HCT116 (cell line): ENCODE results near the gene IPO5. TPM values are rescaled to one million over a fixed set of nuclear protein-coding genes. Genes with fewer than 3 reads are reported as not detected.

Source experiments
- ATAC-seq: fragments of 200-7000 bp; cut with Tn5 transposase; 2 replicates; pipeline ENCODE4 v1.9.1; 2020; ENCODE audit warnings: mild to moderate bottlenecking, moderate library complexity
- BruUV-seq: library from RNA; stranded (reverse); fragments of 400-500 nt; replicated peaks from 2 replicates; lab custom pipeline; 2021; lab: Mats Ljungman, UMichigan
- CTCF ChIA-PET: fragments of 300-600 bp; sonication (Branson Sonifier 250); formaldehyde crosslinking; loops from one replicate; lab custom pipeline; 2021; ENCODE audit warnings: antibody characterized with exemption; lab: Charles Lee
- POLR2A ChIA-PET: fragments of 300-600, 350-600 bp; sonication (Branson Sonifier 250); formaldehyde crosslinking; loops from one replicate; lab custom pipeline; 2021; ENCODE audit warnings: antibody characterized with exemption; lab: Charles Lee
- RAD21 ChIA-PET, 2 experiments: fragments of 300-600 bp; sonication (Branson Sonifier 250); formaldehyde crosslinking; loops; one replicate each; lab custom pipeline; 2023; ENCODE audit warnings: low total read pairs in 2 of 2; ENCODE audit not compliant: uncharacterized antibody in 2 of 2, unreplicated experiment in 2 of 2, low non-redundant PET in 1 of 2; lab: Charles Lee
- DNase-seq: peaks from one replicate; pipeline ENCODE4 v3.0.0-alpha.2; 2010; ENCODE audit warnings: low read depth, low spot score
- H2AFZ ChIP-seq: fragments of 200-600 bp; shearing (Covaris generic), sonication (generic); 2 replicates; pipeline ENCODE4 v1.6.1; 2017; ENCODE audit warnings: low read depth, mixed run types, mixed read lengths, antibody characterized with exemption, low read length; ENCODE audit not compliant: poor library complexity, severe bottlenecking
- H3K27ac ChIP-seq: 2 replicates; pipeline ENCODE4 v1.5.1; 2012; ENCODE audit warnings: low read depth, low read length
- H3K27me3 ChIP-seq: fragments of 200-600 bp; sonication (generic); 2 replicates; pipeline ENCODE4 v1.6.1; 2016; ENCODE audit warnings: mixed run types, low read length, mixed read lengths; ENCODE audit not compliant: insufficient read depth
- H3K36me3 ChIP-seq, 2 experiments: fragments of 200-500 bp in 1 of 2; fragments of 200-600 bp in 1 of 2; sonication (Bioruptor generic) in 1 of 2; sonication (generic) in 1 of 2; 2 replicates each; pipeline versions ENCODE4 v1.5.1 to v1.6.1; 2014 to 2016; ENCODE audit warnings: low read length in 2 of 2, inconsistent platforms in 1 of 2, mixed read lengths in 1 of 2, mixed run types in 1 of 2; ENCODE audit not compliant: insufficient read depth in 2 of 2, control insufficient read depth in 1 of 2
- H3K4me1 ChIP-seq, 2 experiments: fragments of 200-600 bp in 1 of 2; sonication (generic) in 1 of 2; 2 replicates each; pipeline versions ENCODE4 v1.5.1 to v1.6.1; 2012 to 2017; ENCODE audit warnings: low read length in 2 of 2, inconsistent platforms in 1 of 2, mild to moderate bottlenecking in 1 of 2, mixed read lengths in 1 of 2, mixed run types in 1 of 2, moderate library complexity in 1 of 2; ENCODE audit not compliant: insufficient read depth in 2 of 2, control insufficient read depth in 1 of 2
- H3K4me2 ChIP-seq: fragments of 200-600 bp; sonication (generic); 2 replicates; pipeline ENCODE4 v1.6.1; 2017; ENCODE audit warnings: mixed run types, low read length, mixed read lengths
- H3K4me3 ChIP-seq, 2 experiments: fragments of 200-600 bp in 1 of 2; sonication (generic) in 1 of 2; replicated peaks in 1 of 2; 2 replicates each; pipeline ENCODE4 v1.5.1; 2011 to 2016; ENCODE audit warnings: low read length in 2 of 2, control low read depth in 1 of 2, low read depth in 1 of 2, mild to moderate bottlenecking in 1 of 2, mixed read lengths in 1 of 2, mixed run types in 1 of 2
- H3K79me2 ChIP-seq: fragments of 200-600 bp; sonication (generic); 2 replicates; pipeline ENCODE4 v1.6.1; 2017; ENCODE audit warnings: mild to moderate bottlenecking, mixed run types, low read length, moderate library complexity, mixed read lengths; ENCODE audit not compliant: insufficient read depth
- H3K9ac ChIP-seq: fragments of 200-600 bp; sonication (generic); 2 replicates; pipeline ENCODE4 v1.6.1; 2016; ENCODE audit warnings: low read length, mixed read lengths
- H3K9me2 ChIP-seq: fragments of 200-600 bp; sonication (generic), shearing (Covaris generic); 2 replicates; pipeline ENCODE4 v1.6.1; 2017; ENCODE audit warnings: mixed run types, mild to moderate bottlenecking, moderate library complexity; ENCODE audit not compliant: insufficient read depth
- H3K9me3 ChIP-seq, 2 experiments: fragments of 200-500 bp in 1 of 2; fragments of 200-600 bp in 1 of 2; sonication (Bioruptor generic) in 1 of 2; sonication (generic) in 1 of 2; 2 replicates each; pipeline ENCODE4 v1.6.1; 2014 to 2017; ENCODE audit warnings: low read length in 2 of 2, mixed read lengths in 2 of 2, inconsistent platforms in 1 of 2, low read depth in 1 of 2, mild to moderate bottlenecking in 1 of 2, mixed run types in 1 of 2, moderate library complexity in 1 of 2; ENCODE audit not compliant: control insufficient read depth in 1 of 2, insufficient read depth in 1 of 2
- H4K20me1 ChIP-seq: fragments of 200-600 bp; sonication (generic), shearing (Covaris generic); 2 replicates; pipeline ENCODE4 v1.6.1; 2017; ENCODE audit warnings: mixed run types, mild to moderate bottlenecking, moderate library complexity; ENCODE audit not compliant: insufficient read depth
- CEBPB ChIP-seq: IDR thresholded peaks from 2 replicates; pipeline ENCODE4 v1.6.1; 2012; ENCODE audit warnings: low read depth
- EGR1 ChIP-seq: IDR thresholded peaks from 2 replicates; pipeline ENCODE4 v1.6.1; 2012; ENCODE audit warnings: low read depth
- ELF1 ChIP-seq: IDR thresholded peaks from 2 replicates; pipeline ENCODE4 v1.6.1; 2012; ENCODE audit warnings: low read depth, borderline replicate concordance
- EZH2 ChIP-seq: fragments of 200-600 bp; sonication (generic); IDR thresholded peaks from 2 replicates; pipeline ENCODE4 v1.6.1; 2017; ENCODE audit warnings: antibody characterized with exemption, mixed run types
- EZH2phosphoT487 ChIP-seq: fragments of 200-600 bp; IDR thresholded peaks from 2 replicates; pipeline ENCODE4 v1.6.1; 2018; ENCODE audit warnings: antibody characterized with exemption, borderline replicate concordance
- FOSL1 ChIP-seq: IDR thresholded peaks from 2 replicates; pipeline ENCODE4 v1.6.1; 2012; ENCODE audit warnings: low read depth
- JUND ChIP-seq: IDR thresholded peaks from 2 replicates; pipeline ENCODE4 v1.6.1; 2012
- POLR2A ChIP-seq: IDR thresholded peaks from 2 replicates; pipeline ENCODE4 v1.7.0; 2011; ENCODE audit warnings: borderline replicate concordance; ENCODE audit not compliant: insufficient read depth, insufficient read length; ENCODE audit errors: extremely low read depth
- REST ChIP-seq: IDR thresholded peaks from 2 replicates; pipeline ENCODE4 v1.6.1; 2012; ENCODE audit warnings: low read depth
- SIN3A ChIP-seq: IDR thresholded peaks from 2 replicates; pipeline ENCODE4 v1.6.1; 2012; ENCODE audit warnings: low read depth
- TCF7L2 ChIP-seq: IDR thresholded peaks from 2 replicates; pipeline ENCODE4 v1.7.0; 2011; ENCODE audit warnings: borderline replicate concordance, inconsistent platforms; ENCODE audit not compliant: insufficient read depth, insufficient read length; ENCODE audit errors: extremely low read depth
- YY1 ChIP-seq: IDR thresholded peaks from 2 replicates; pipeline ENCODE4 v1.6.1; 2011; ENCODE audit warnings: low read length, low read depth, moderate library complexity, mild to moderate bottlenecking; ENCODE audit not compliant: insufficient replicate concordance; ENCODE audit errors: extremely low read depth
- ZBTB33 ChIP-seq: IDR thresholded peaks from 2 replicates; pipeline ENCODE4 v1.6.1; 2011; ENCODE audit warnings: mild to moderate bottlenecking, low read length, moderate library complexity; ENCODE audit not compliant: insufficient replicate concordance; ENCODE audit errors: extremely low read depth
- ZFX ChIP-seq: fragments of 450-650 bp; IDR thresholded peaks from 2 replicates; pipeline ENCODE4 v1.6.1; 2017
- ZNF274 ChIP-seq: fragments of 200-500 bp; sonication (Bioruptor generic); IDR thresholded peaks from 2 replicates; pipeline ENCODE4 v1.6.1; 2014; ENCODE audit warnings: mild to moderate bottlenecking, low read depth, low read length, inconsistent platforms
- intact Hi-C: fragments of 100-400 bp; cut with micrococcal nuclease; formaldehyde crosslinking; loops from 2 replicates; pipeline ENCODE4 v1.10.0; 2022
- total RNA-seq: library from RNA; stranded (reverse); gene quantifications from one replicate; pipeline ENCODE4 v1.2.1, GENCODE V29; 2021; ENCODE audit not compliant: unreplicated experiment
- TF ChIP-seq, protein P1 (sequence below), 3 experiments: fragments of 200-600 bp in 1 of 3; sonication (generic) in 1 of 3; IDR thresholded peaks in 2 of 3; conservative IDR thresholded peaks in 1 of 3; 2 replicates each; pipeline ENCODE4 v1.5.1; 2012 to 2017; ENCODE audit warnings: low read depth in 2 of 3, low read length in 2 of 3, antibody characterized with exemption in 1 of 3, borderline replicate concordance in 1 of 3, control low read depth in 1 of 3, mild to moderate bottlenecking in 1 of 3, mixed read lengths in 1 of 3, mixed run types in 1 of 3, moderate library complexity in 1 of 3; ENCODE audit not compliant: insufficient read depth in 1 of 3
- TF ChIP-seq, protein P2 (sequence below): IDR thresholded peaks from 2 replicates; pipeline ENCODE4 v1.6.1; 2012

IPO5 gene
- total RNA-seq, 1 experiment from 2014 or later = 237 TPM

- H4K20me1 ChIP-seq = no peaks in the 10 kb centered on the region; the same call in 1 of the 2 replicates
- H3K9ac ChIP-seq = no peak overlapping the region
- no peak overlapping the region for H3K4me3 ChIP-seq
- no peak overlapping the region for H3K27ac ChIP-seq
- CTCF ChIA-PET = interaction anchor here (0.8 kb wide), 1 partner anchor 11 kb away, joined by 3 read pairs; no protein-coding TSS in a partner anchor
- no peaks in the 10 kb centered on the region for H3K9me2 ChIP-seq
- no peaks in the 10 kb centered on the region for H3K9me3 ChIP-seq
- BruUV-seq = TSS peak; percentile 8
- no peak overlapping the region for H3K4me2 ChIP-seq
- no peak overlapping the region for H2AFZ ChIP-seq
- peaks cover 41 to 42% of the 10 kb centered on the region in 2 experiments; a peak in 3 of 4 replicates for H3K36me3 ChIP-seq
- ATAC-seq (no peak), DNase-seq (no peak)
- no peaks in the 10 kb centered on the region for H3K27me3 ChIP-seq
- intact Hi-C loops = no loop called here
- no peak for TF ChIP-seq YY1
- TF ChIP-seq ZFX = no peak
- no peak for TF ChIP-seq EZH2
- TF ChIP-seq FOSL1 = no peak
- TF ChIP-seq SIN3A = no peak
- TF ChIP-seq, protein P1, sequence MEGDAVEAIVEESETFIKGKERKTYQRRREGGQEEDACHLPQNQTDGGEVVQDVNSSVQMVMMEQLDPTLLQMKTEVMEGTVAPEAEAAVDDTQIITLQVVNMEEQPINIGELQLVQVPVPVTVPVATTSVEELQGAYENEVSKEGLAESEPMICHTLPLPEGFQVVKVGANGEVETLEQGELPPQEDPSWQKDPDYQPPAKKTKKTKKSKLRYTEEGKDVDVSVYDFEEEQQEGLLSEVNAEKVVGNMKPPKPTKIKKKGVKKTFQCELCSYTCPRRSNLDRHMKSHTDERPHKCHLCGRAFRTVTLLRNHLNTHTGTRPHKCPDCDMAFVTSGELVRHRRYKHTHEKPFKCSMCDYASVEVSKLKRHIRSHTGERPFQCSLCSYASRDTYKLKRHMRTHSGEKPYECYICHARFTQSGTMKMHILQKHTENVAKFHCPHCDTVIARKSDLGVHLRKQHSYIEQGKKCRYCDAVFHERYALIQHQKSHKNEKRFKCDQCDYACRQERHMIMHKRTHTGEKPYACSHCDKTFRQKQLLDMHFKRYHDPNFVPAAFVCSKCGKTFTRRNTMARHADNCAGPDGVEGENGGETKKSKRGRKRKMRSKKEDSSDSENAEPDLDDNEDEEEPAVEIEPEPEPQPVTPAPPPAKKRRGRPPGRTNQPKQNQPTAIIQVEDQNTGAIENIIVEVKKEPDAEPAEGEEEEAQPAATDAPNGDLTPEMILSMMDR (IDR thresholded peaks at IDR 0.05 in 2 of 3, conservative IDR thresholded peaks at IDR 0.05 in 1 of 3; ENCODE audit: borderline replicate concordance in 1 of 3, insufficient read depth in 1 of 3, low read depth in 2 of 3, low read length in 2 of 3) = no peak
- no peak for TF ChIP-seq JUND
- TF ChIP-seq EGR1 = no peak
- TF ChIP-seq POLR2A = no peak
- TF ChIP-seq REST = no peak
- TF ChIP-seq CEBPB = no peak
- TF ChIP-seq EZH2phosphoT487 = no peak
- TF ChIP-seq, protein P2, sequence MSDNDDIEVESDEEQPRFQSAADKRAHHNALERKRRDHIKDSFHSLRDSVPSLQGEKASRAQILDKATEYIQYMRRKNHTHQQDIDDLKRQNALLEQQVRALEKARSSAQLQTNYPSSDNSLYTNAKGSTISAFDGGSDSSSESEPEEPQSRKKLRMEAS = no peak
- TF ChIP-seq TCF7L2 = no peak
- no peak for TF ChIP-seq ZNF274
- no peak for TF ChIP-seq ELF1
- TF ChIP-seq ZBTB33 = no peak
- peaks cover 5% of the 10 kb centered on the region; the same call in 1 of the 2 replicates for H3K79me2 ChIP-seq
- POLR2A ChIA-PET = no interaction called here
- RAD21 ChIA-PET = no interaction called here
- H3K4me1 ChIP-seq = no peaks in the 10 kb centered on the region
Measured at GRCh38 chr13:98022210-98022609, 68.7 kb downstream of the IPO5 start.
